ENCODE data around the gene ARMC12. TPM values are rescaled to one million over a fixed set of nuclear protein-coding genes. Genes with fewer than 3 reads are reported as not detected.
A peak's percentile ranks its signal among the peaks of the same experiment; 100 is the strongest.

ARMC12 gene
- total and polyA plus RNA-seq, 2 donors (not counting 1 experiment from before 2014, with no cell fraction given), result 0.17 to 0.50 TPM

- no peak for DNase-seq (ENCODE audit: low read depth in 2 of 2)
- no peak for TF ChIP-seq EZH2 (IDR thresholded peaks at IDR 0.05; ENCODE audit: low read length, missing control alignments)
- TF ChIP-seq, protein P1, sequence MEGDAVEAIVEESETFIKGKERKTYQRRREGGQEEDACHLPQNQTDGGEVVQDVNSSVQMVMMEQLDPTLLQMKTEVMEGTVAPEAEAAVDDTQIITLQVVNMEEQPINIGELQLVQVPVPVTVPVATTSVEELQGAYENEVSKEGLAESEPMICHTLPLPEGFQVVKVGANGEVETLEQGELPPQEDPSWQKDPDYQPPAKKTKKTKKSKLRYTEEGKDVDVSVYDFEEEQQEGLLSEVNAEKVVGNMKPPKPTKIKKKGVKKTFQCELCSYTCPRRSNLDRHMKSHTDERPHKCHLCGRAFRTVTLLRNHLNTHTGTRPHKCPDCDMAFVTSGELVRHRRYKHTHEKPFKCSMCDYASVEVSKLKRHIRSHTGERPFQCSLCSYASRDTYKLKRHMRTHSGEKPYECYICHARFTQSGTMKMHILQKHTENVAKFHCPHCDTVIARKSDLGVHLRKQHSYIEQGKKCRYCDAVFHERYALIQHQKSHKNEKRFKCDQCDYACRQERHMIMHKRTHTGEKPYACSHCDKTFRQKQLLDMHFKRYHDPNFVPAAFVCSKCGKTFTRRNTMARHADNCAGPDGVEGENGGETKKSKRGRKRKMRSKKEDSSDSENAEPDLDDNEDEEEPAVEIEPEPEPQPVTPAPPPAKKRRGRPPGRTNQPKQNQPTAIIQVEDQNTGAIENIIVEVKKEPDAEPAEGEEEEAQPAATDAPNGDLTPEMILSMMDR (conservative IDR thresholded peaks at IDR 0.05 in 1 of 2, IDR thresholded peaks at IDR 0.05 in 1 of 2; ENCODE audit: low read depth in 1 of 2, low read length in 2 of 2), result no peak
- Histone ChIP-seq H3K79me2 (ENCODE audit: control insufficient read depth, insufficient read depth, low read length) (no peaks in the 10 kb centered on the region), H3K4me2 (ENCODE audit: extremely low read depth, insufficient read depth, low read length) (no peak overlapping the region), H3K4me3 (replicated peaks in 1 of 4; ENCODE audit: control extremely low read depth in 1 of 4, insufficient read depth in 1 of 4, low read depth in 3 of 4, low read length in 4 of 4) (no peak overlapping the region), H3K27me3 (ENCODE audit: control insufficient read depth, insufficient read depth, low read length) (no peaks in the 10 kb centered on the region), H2AFZ (ENCODE audit: low read length) (no peak overlapping the region), H3K4me1 (ENCODE audit: control insufficient read depth, extremely low read depth, insufficient read depth, low read length) (peaks cover 36% of the 10 kb centered on the region), H3K36me3 (ENCODE audit: control insufficient read depth, insufficient read depth, low read length) (no peaks in the 10 kb centered on the region), H4K20me1 (ENCODE audit: control insufficient read depth, extremely low read depth, insufficient read depth, low read length) (no peaks in the 10 kb centered on the region), H3K27ac (ENCODE audit: insufficient read depth, low read length) (no peak overlapping the region), H3K9ac (ENCODE audit: insufficient read depth, low read length) (no peak overlapping the region), H3K9me3 (ENCODE audit: control insufficient read depth, insufficient read depth, low read depth, low read length) (no peaks in the 10 kb centered on the region)
Observed at GRCh38 chr6:35724471-35724870, 12.4 kb upstream of the ARMC12 start.

- Histone ChIP-seq H3K79me2 (ENCODE audit: control insufficient read depth, insufficient read depth, low read length) (no peaks in the 10 kb centered on the region), H3K4me3 (replicated peaks in 1 of 4; ENCODE audit: control extremely low read depth in 1 of 4, insufficient read depth in 1 of 4, low read depth in 3 of 4, low read length in 4 of 4) (no peak overlapping the region), H2AFZ (ENCODE audit: low read length) (no peak overlapping the region), H3K9me3 (ENCODE audit: control insufficient read depth, insufficient read depth, low read depth, low read length) (no peaks in the 10 kb centered on the region), H4K20me1 (ENCODE audit: control insufficient read depth, extremely low read depth, insufficient read depth, low read length) (no peaks in the 10 kb centered on the region), H3K27ac (ENCODE audit: insufficient read depth, low read length) (no peak overlapping the region), H3K36me3 (ENCODE audit: control insufficient read depth, insufficient read depth, low read length) (no peaks in the 10 kb centered on the region), H3K9ac (ENCODE audit: insufficient read depth, low read length) (no peak overlapping the region), H3K4me2 (ENCODE audit: extremely low read depth, insufficient read depth, low read length) (no peak overlapping the region), H3K4me1 (ENCODE audit: control insufficient read depth, extremely low read depth, insufficient read depth, low read length) (peaks cover 30% of the 10 kb centered on the region), H3K27me3 (ENCODE audit: control insufficient read depth, insufficient read depth, low read length) (no peaks in the 10 kb centered on the region)
- TF ChIP-seq, protein P1 (conservative IDR thresholded peaks at IDR 0.05 in 1 of 2, IDR thresholded peaks at IDR 0.05 in 1 of 2; ENCODE audit: low read depth in 1 of 2, low read length in 2 of 2), result no peak
- TF ChIP-seq EZH2 (IDR thresholded peaks at IDR 0.05; ENCODE audit: low read length, missing control alignments), result no peak
- peak in 1 of 2 donors; percentile 11 for DNase-seq (ENCODE audit: low read depth in 2 of 2)
Observed at GRCh38 chr6:35725081-35725708, 11.6 kb upstream of the ARMC12 start.

- Histone ChIP-seq H4K20me1 (ENCODE audit: control insufficient read depth, extremely low read depth, insufficient read depth, low read length) (no peaks in the 10 kb centered on the region), H3K27ac (ENCODE audit: insufficient read depth, low read length) (no peak overlapping the region), H3K36me3 (ENCODE audit: control insufficient read depth, insufficient read depth, low read length) (no peaks in the 10 kb centered on the region), H3K9ac (ENCODE audit: insufficient read depth, low read length) (no peak overlapping the region), H3K79me2 (ENCODE audit: control insufficient read depth, insufficient read depth, low read length) (no peaks in the 10 kb centered on the region), H3K4me2 (ENCODE audit: extremely low read depth, insufficient read depth, low read length) (no peak overlapping the region), H3K27me3 (ENCODE audit: control insufficient read depth, insufficient read depth, low read length) (no peaks in the 10 kb centered on the region), H3K4me3 (replicated peaks in 1 of 4; ENCODE audit: control extremely low read depth in 1 of 4, insufficient read depth in 1 of 4, low read depth in 3 of 4, low read length in 4 of 4) (peak overlapping the region in 1 of 4 experiments; percentile 12), H3K4me1 (ENCODE audit: control insufficient read depth, extremely low read depth, insufficient read depth, low read length) (peaks cover 26% of the 10 kb centered on the region), H2AFZ (ENCODE audit: low read length) (no peak overlapping the region), H3K9me3 (ENCODE audit: control insufficient read depth, insufficient read depth, low read depth, low read length) (no peaks in the 10 kb centered on the region)
- DNase-seq (ENCODE audit: low read depth in 2 of 2), result peak in 1 of 2 donors; percentile 88
- TF ChIP-seq, protein P1 (conservative IDR thresholded peaks at IDR 0.05 in 1 of 2, IDR thresholded peaks at IDR 0.05 in 1 of 2; ENCODE audit: low read depth in 1 of 2, low read length in 2 of 2), result no peak
- no peak for TF ChIP-seq EZH2 (IDR thresholded peaks at IDR 0.05; ENCODE audit: low read length, missing control alignments)
Observed at GRCh38 chr6:35725721-35726438, 11.0 kb upstream of the ARMC12 start.

Measured in fibroblast of lung (primary cell).